GM21786 (cell line): Measurements from ENCODE around the gene POPDC2.

ENCODE experiments used
- ATAC-seq: cut with Tn5 transposase; IDR thresholded peaks from one replicate; pipeline ENCODE4 v1.9.1; 2021; ENCODE audit not compliant: unreplicated experiment

Gene POPDC2

DNA sequence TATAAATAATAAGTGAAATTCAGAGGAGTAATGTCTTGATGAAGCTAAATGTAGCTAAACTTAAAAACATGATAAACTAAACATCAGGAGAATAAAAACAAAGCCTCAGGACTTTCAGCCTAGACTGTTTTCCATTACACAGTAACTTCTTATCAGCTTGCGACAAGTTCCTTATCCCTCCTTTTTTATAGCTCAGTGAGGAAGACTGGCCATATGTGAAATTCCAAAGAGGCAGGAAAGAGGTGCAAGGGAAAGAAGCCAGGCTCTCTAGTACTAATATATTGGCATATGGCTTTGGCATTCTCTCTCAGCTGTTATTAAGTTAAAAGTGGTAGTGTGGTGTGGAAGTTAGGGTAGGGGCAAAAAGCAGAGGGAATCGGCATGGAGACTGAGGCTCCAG, 12.4 kb upstream of the POPDC2 start:
- no peak for ATAC-seq

DNA sequence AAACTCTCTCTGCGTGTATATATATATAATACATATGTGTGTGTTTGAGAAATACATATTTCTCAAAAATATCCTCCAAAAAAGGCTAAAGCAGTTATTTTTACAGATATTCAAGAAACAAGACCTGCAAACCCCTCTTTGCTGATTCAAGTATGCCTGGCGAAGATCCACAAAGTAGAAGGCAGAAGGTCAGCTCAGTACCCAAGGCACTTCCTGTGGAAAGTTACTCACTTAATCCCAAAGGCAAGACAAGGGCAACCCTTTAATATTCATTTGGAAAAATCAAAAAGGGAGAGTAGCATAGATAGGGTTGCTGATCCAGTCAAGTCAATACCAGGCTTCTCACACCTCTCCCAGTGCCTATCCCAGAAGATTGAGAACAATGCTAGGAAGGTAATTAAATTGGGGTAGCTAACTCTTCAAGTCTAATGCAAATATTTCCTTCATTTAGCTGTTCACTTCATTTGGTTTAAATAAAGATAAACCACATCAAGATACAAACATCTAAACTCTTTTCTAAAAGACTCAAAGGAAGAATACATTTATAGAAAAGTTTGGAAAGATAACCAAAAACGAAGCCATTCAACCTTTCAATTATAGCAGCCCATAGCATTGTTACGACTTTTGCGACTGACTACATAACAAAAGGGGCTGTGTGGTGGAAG, 9.6 kb upstream of the POPDC2 start:
- no peak for ATAC-seq

DNA sequence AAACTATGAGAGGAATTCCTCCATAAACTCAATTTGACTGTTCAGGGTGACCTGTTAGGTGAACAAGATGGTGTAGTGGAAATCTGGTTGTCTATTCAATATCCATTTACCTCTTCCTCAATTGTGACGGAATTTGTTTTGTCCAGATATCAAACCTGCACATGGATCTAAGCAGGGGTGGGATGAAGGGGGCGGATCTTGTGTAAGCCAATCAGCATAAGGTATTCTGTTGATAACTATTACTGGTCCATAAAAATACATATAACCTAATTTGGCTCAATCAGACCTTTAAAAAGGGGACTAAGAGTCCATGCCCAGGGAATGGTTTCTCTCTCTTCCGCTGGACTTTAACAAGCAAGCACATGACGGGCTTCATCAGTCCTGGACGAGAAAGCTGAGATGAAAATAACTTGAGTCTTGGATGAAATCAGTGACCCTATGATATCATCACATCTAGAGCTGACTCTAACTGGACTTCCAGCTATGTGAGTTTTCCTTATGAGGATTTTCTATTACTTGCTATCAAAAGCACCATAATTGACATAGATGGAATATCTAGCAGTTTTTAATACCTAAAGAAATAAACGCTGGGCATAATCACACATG, 5.7 kb upstream of the POPDC2 start:
- no peak for ATAC-seq

DNA sequence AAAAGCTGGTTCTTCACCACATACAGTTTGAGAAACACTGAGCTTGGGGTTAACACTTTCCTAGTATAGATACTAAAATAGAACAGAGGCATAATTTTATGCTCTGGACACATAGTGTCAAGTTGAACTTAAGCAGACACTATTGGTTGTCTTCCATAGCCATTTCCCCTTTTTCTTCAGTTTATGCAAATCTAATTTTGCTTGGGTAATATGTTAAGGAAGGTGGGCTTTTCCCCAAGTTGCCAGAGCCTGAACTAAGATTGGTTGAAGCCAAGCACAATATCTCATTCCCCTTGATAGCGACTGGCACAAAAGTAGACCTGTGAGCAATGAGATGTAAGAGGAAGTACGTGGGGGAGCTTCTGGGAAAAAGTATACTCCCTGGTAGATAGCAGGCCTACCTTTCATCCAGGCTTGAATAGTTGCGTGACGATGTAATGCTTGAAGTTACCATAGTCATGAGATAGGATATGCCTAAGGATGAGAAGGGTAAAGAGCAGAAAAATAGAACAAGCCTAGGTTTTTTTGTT, 4.5 kb upstream of the POPDC2 start:
- no peak for ATAC-seq

DNA sequence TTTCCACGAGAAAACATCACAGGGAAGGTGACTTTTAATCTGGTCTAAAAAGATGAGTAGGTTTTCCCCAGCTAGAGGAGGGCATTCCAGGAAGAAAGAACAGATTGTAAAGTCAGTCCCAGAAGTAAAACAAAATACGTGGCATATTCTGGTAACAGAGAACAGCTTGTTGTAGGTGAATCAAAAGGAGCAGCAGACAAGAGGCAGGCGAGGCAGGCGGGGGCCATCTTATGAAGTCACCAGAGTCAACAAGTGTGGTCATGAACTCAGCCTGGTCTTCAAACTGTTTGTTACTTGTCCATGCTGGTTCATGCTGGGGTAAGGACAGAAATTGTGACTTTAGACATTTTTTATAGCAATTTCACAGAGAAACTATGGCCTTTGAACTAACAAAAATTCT, 4.0 kb upstream of the POPDC2 start:
- ATAC-seq: no peak

DNA sequence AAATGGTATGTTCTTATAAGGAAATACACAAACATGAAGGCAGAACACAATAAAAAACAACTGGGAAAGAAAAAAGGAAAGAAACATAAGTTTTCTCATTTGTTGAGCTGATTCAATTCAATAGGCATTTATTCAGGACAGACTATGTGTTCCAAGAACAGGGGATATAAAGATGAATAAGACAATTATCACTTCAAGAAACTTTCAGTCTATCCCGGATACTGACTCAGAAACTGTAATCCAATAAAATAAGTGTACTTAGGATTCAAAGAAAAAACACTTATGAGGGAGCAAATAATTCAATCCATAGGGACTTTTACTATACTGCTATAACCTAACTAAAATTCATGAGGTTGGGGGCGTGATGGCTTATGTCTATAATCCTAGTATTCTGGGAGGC, 3.5 kb upstream of the POPDC2 start:
- no peak for ATAC-seq

DNA sequence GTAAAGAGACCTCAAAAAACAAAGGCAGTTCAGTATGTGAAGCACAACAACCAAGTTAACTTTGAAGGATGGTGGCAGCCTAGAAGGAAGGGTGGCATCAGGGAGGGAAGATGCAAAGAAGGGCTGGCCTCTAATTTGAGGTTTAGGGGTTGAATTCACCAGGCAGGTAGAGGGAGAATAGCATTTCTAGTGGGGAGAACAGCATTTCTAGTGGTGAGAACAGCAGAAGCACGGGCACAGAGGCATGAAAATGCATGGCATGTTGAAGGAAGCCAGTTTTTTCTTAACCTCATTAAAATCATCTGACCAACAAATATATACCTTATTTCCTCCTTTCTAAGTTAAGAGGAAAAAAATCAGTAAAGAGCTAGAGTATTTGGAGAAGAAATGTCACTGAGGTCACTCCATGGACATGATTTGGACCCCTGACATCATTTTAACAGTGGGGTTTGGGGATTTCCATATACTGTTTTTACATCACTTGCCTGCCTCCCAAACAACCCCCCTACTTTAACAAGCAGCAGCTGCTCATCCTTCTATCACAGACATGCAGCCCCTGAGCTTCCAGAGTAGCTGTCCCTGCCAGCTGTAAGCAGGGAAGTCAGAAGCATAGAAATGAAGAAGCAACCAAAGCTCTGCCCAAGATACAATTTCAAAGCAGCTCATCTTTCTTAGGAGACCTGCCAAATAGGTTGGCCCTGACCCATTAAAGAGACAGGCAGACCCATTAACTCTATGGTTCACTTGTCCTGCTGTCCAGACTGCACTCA, 2.4 kb upstream of the POPDC2 start:
- ATAC-seq: no peak

DNA sequence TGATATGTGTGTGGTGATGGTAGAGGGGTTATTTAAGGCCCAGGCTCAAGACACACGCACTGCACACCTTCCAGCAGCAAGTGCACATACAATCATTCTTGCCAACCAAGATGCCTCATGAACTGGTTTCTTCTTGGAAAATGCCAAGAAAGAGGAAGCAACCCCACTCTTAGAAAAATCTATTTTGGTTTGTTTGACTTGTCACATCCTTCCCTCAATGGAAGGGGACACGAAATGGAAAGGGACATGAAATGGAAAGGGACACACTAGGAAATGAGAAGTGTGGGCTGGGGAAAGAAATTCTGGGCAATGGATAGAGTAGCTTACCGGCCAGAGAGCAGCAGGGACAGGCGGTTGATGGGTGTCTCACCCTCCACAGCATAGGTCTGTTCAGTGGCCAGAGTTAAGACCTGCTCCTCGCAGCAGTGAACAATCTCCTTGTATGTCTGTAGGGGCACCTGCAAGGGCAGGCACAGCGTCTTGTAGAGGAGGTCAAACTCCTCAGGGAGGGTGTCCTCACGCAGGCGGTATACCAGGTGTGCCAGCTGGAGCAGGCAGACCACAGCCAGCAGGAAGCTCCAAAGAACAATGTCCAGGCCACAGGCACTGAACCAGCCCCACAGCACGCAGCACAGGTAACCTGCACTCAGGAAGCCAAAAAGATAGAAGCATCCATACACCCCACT, 640 bp downstream of the POPDC2 start:
- ATAC-seq: no peak

DNA sequence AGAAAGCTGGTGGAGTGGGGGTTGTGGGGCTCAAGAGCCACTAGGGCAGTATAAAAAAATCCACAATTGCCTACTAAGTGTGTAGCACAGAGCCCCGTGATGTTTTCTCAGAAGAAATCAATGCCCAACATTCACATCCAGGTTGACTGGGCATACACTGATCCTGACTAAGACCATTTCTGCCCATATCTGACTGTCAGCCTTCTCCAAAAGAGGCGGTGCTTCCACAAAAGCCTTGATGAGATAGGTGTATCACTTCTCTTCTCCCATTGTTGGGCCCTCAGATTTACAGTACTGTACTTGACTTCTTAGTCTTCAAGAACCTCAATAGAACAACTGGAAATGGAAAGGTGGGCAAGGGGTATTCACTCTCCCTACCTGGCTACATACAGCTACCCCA, 1.4 kb downstream of the POPDC2 start:
- no peak for ATAC-seq

DNA sequence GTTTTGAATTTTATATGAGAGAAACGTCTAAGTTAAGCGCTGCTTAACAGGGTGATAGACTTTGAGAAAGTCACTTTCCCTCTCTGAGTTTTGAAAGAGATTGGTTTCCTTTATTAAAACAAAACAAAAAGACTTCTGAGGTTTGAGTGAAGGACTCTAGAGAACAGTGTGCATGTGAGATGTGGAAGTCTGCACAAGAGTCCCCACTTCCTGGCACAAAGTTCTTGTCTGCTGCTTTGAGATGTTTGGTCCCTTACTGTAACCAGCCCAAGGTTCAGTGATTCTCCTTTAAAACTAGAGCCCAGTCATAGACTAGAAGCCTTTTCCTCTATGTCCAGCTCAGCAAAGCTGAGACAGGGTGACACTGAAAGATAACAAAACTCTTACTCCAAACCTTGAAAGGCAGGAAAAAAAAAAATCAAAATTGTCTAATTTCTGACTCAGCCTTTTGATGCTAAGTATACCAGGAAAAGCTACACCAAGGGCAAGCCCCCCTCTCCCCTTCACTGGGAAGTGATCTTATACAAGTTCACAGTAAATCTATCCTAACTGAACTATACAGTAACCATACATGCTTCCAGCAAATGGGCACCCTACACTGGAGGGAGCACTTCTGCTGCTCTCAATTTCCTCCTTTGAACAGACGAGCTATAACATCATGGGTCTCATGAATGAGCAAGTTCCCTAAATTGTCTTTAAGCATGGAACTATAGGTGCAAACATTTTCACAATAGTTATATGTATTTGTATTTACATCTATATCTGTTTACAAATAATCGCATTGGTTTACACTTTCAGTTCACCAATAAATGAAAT, 2.3 kb downstream of the POPDC2 start:
- ATAC-seq: peak; percentile 72

DNA sequence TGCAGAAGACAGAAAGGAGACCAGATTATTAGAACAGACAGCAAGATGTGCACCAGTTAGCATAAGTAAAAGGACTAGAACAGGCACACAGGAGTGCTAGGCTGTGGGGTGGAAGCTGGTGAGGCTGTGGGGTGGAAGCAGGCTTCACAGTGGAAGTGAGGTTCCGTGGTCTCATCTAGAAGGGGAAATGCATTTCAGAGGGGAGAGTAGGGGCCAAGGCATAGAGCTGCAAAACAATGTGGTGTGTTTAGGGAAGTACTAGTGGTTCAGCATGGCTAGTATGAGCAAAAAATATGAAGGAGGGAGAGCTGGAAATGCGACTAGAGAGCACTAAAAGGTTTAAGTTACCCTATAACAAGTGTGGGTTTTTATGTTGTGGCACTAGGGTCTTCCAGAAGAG, 6.5 kb downstream of the POPDC2 start:
- ATAC-seq: no peak

DNA sequence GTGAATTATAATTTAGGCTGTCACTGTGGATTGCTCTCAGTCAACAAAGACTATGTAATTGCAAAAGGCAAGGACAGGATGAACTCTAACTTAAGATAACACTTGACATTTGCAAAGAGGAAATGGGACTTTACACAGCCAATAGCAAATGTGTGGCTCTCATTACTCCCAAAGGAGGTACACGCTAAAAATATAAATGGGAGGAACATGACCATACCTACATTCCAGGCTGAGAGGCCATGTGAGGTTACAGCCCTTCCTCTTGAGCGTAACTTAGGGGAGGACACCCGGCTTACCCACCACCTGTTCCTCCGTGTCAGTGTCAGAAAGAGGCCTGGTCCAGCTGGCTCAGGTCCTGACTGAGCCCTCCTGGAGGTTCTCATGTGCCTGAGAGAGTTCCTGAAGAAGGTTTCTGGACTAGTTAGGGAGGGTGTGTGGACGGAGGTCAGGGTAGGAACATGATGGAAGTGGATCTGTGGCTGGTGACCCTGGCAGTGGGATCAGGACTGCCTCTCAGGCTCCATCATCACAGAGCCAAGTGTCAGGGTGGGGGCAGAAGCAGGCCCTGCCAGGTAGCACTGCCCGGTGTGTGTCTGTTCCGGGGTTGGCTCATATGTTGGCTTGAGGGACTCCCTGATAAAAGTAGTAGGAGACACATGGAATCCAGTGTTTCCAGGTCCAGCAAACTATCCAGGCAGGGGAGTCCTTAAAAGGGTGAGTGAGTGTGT, 7.9 kb downstream of the POPDC2 start:
- ATAC-seq: no peak

DNA sequence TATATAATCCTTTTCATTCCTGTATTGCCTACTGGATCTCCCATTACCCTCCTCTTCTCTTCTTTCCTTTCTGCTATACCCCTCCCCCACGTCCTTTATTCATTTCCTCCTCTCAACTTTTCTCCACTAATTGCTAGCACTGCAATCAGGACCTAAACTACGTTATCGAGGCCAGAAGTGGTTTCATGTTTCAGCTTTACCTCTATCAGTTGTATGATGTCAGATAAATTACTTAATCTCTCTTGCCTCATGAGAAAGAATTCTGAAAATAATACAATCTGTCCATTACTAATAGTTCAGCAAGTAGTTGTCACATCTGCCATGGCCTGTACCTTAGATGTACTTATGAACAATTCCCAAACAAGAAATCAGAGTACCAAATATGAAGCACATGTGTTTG, 10.6 kb downstream of the POPDC2 start:
- no peak for ATAC-seq

DNA sequence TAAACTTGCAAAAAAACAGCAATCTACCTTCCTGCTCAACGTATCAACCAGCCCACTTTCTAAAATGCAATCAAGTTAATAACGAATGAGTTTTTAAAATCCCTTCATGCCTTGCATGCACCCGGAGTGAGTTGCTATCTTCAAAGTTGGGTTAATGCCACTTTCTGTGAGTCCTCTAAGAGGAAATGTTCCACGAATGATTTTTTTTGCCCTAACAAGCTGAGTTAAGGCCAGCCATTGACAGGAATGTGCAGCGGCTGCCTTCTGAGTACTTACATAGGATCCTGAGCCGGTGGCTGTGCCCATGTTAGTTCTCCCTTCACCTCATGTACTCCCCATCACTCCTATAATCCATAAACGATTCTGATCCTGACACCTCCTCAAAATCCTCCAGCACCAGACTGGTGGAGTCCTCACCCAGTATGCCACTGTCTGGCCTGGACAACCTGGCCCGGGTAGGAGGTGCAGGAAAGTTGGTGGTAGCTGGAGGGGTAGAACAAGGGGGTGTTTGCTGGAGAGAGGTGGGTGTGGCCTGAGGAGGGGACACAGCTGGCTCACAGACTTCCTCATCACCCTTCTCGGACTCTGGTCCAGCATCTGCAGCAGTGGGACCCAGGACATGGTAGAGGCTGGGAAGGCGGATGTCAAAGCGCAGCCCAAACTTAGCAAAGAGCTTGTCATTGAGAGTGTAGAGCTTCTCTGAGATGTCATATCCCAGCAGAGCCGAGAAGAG, 12.4 kb downstream of the POPDC2 start:
- ATAC-seq: no peak

DNA sequence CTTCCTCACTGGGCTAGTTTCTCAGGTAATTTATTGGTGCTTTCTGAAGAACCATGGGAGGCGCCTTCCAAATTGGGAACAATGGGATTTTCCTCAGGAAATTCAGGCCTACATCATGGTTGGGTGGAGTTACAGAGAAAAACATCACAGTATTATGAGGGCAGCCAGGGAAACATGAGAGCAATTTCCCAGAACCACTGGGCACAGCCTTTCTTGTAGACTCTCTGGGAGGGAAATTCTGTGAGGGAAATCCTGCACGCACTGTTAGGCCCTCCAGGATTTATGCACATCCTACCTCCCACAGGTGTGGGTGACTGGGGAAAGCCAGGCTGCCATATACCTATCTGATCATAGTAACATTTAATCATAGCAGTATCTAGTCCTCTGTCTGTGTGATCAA, 13.2 kb downstream of the POPDC2 start:
- ATAC-seq: no peak

DNA sequence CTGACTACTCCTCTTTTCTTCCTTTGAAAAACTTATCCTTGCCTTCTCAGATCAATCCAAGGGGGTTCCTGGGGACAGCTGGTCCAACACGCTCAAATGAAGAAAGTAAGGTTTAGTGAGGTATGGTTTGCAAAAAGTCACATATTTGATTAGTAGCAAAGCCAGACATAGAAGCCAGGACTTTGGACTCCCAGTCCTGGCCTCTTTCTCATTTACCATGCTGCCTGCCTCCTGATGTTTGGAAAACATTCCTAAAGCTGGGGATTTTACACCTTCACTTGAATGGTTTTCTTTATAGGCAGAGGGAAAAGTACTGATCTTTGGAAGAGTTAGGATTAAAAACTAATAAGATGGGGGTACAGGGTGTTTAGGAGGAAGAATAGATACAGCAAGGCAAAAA, 14.6 kb downstream of the POPDC2 start:
- no peak for ATAC-seq

DNA sequence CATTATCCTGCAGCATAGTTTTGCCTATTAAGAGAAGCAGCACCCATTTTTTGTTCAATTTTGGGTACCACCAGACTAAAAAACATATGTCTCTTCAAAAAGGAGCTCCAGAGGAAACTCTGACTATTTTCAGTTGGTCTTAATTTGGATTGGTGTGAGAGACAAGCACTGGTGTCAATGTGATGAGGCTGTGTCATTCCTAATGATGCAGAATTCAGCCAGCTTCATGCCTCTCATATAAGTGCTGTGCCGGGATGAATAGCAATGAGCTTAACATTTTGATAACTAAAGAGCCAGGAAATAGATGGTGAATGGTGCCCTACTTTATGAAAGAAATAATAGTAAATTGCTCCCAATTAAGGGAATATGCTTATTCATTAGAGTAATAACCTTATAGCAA, 15.9 kb downstream of the POPDC2 start:
- ATAC-seq: no peak

DNA sequence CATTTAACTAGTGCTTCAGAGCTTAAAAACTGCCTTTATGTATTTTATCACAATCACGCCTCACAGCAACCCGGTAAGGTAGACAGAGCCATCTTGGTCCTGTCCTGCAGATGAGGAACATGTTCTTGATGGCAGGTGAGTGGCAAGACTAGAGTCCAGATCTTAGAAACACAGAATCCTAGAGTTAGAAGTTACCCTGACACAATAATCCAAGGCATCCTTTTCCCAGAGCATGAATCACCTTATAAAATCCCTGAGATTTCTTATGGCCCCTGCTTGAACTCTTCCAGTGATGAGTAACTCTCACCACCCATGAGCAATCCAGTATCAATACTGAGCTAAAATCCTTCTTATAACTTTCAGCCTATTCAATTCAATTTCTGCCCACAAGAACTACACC, 16.9 kb downstream of the POPDC2 start:
- no peak for ATAC-seq

DNA sequence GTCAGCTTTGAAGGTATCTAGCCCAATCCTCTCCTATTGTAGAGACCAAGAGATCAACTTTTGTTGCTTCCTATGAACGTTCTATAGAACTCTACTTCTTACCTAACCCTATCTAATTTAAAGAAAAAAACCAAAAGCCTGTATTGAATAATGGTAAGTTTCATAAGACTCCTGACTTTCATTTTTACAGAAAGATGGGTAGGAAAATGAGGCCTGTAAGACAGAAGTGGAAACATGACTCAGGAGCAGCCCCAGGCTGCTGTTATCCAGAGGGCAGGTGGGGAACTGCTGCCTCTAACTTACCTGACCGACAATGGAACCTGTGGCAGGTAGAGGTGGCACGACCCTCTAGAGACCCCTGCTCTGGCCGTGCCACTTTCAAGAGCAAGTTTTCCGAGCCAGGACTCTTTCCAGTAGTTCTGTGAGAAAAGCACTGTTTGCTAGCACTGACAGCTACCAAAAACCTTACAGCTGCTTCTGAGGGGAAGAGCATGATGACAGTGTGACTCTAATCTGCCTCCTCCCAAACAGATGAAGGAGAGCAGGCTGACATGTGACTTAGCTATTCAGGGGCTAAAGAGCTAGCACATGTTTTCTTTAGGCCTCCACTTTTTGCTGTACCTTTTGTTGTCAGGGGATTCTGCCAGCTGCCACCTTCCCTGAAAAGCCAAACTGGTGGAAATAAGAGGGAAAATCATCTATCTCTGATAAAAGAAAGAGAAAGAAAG, 17.5 kb downstream of the POPDC2 start:
- ATAC-seq: no peak
